Erythroblast (primary cell): ENCODE data around the gene KRCC1.

Source experiments
- GATA1 ChIP-seq: IDR thresholded peaks from 2 replicates; pipeline ENCODE4 v1.6.1; 2011; ENCODE audit warnings: low read depth, mild to moderate bottlenecking, control low read depth, low read length, moderate library complexity
- POLR2A ChIP-seq: IDR thresholded peaks from 2 replicates; pipeline ENCODE4 v1.6.1; 2011; ENCODE audit warnings: mild to moderate bottlenecking, low read length

DNA sequence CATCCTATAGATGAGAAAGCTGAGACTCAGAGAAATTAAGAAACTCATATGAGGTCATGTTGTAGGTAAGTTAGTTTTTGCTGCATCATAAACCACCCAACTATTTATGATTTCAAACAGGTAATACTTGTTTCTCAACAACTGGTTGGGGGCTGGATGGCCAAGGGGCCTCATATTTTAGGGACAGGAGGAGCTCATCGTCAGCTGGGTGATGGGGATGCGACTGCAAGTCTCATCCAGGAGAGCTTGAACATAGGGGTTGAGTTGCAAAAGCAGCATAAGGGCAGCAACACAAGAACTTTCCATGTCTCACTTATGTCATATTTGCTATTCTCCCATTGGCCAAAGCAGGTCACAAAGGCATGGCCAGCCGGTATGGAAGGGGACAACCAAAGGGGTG is 35.6 kb downstream of the KRCC1 start:
- TF ChIP-seq POLR2A (no peak), GATA1 (no peak)
